ENCODE results near the gene CCPG1. TPM values are rescaled to one million over a fixed set of nuclear protein-coding genes. Genes with fewer than 3 reads are reported as not detected.

CCPG1 gene
- total RNA-seq, 6 donors from 2014 or later = 33.0 to 88.9 (median 58.9) TPM

DNA sequence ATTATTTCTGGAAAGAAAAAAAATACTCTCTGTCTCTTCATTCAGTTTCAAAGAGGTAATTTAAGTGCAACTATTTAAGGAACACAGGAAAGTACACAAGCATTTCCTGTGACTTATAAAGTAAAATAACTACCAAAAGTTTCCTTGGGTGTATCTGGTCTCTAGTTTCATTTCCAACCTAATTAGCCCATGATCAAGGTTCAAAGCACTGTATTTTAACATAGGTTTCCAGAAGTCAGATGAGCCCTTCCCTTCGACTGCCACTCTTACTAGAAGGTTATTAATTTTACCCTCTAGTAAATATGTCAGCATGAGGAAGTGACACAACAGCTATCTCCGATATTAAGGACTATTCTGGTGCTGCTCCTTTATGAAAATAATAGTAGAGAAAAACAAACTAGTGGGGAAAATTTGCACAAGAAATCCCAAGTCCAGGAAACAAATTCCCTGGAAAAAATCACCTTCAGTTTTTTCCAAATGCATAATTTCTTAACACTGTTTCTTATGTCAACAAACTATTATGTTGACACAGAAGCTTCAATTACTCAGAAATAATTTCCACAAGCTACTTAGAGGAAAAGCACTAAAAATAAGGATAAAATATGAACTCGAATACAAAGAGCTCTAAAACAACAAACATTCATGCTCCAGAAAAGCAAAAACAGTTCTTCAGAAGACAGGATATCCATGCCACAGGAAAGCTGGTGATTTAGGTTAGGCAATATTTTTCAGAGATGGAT lies 35.3 kb downstream of the CCPG1 start:
- Histone ChIP-seq H3K36me3 (peaks cover 11 to 73% (median 28%) of the 10 kb centered on the region in 4 donors), H3K27ac (peak overlapping the region in 3 of 4 donors; percentile 21 to 50 (median 47)), H3K4me1 (peaks cover 0 to 14% (median 11%) of the 10 kb centered on the region in 4 donors), H3K27me3 (no peaks in the 10 kb centered on the region), H3K9me3 (no peaks in the 10 kb centered on the region), H3K4me3 (no peak overlapping the region)
- TF ChIP-seq POLR2A (IDR thresholded peaks at IDR 0.05) (no peak), POLR2AphosphoS5 (IDR thresholded peaks at IDR 0.05) (no peak), EP300 (IDR thresholded peaks at IDR 0.05) (no peak), CTCF (IDR thresholded peaks at IDR 0.05) (no peak)
- no peak for DNase-seq
- WGBS, 2 donors = 22 to 26% methylated on average over 3 of the region's 3 CpGs
- no peak for ATAC-seq (ENCODE audit: low FRiP score in 2 of 2)

DNA sequence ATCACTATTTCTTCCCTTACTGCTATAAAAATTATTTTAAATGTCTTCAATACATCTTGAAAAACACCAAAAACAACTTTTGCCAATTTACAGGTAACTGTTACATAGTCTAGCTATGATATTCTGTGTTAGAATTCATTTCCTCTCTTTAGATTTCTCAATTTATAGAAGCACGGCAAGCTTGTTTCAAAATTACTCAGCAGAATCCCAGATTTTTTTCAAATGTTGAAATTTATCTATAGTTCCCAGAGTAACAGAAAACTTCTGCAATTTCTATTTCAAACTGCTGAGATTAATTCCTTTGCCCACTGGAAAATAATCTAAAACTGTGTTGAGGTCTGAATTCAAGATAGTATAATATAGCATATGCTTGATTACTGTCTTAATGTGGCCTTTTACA lies 41.2 kb downstream of the CCPG1 start:
- Histone ChIP-seq H3K27me3 (no peaks in the 10 kb centered on the region), H3K4me1 (no peaks in the 10 kb centered on the region), H3K36me3 (peaks cover 5 to 67% (median 27%) of the 10 kb centered on the region in 4 donors), H3K4me3 (no peak overlapping the region), H3K27ac (no peak overlapping the region), H3K9me3 (no peaks in the 10 kb centered on the region)
- no peak for DNase-seq
- WGBS, 2 donors = 78 to 82% methylated on average over 1 of the region's 1 CpG
- no peak for ATAC-seq (ENCODE audit: low FRiP score in 2 of 2)
- TF ChIP-seq EP300 (IDR thresholded peaks at IDR 0.05) (no peak), POLR2A (IDR thresholded peaks at IDR 0.05) (no peak), POLR2AphosphoS5 (IDR thresholded peaks at IDR 0.05) (no peak), CTCF (IDR thresholded peaks at IDR 0.05) (no peak)

- Histone ChIP-seq H3K36me3 (peaks cover 0 to 45% (median 15%) of the 10 kb centered on the region in 4 donors), H3K27me3 (no peaks in the 10 kb centered on the region), H3K9me3 (no peaks in the 10 kb centered on the region), H3K4me1 (no peaks in the 10 kb centered on the region), H3K4me3 (no peak overlapping the region), H3K27ac (no peak overlapping the region)
- ATAC-seq (ENCODE audit: low FRiP score in 2 of 2) = no peak
- DNase-seq = no peak
- 98 to 100% methylated on average over 2 of the region's 2 CpGs for WGBS, 2 donors
- no peak for TF ChIP-seq CTCF (IDR thresholded peaks at IDR 0.05)
- TF ChIP-seq POLR2AphosphoS5 (IDR thresholded peaks at IDR 0.05) = no peak
- no peak for TF ChIP-seq POLR2A (IDR thresholded peaks at IDR 0.05)
- no peak for TF ChIP-seq EP300 (IDR thresholded peaks at IDR 0.05)
These were observed 45.5 kb downstream of the CCPG1 start for GRCh38 chr15:55362641-55363040.

- H3K4me1 ChIP-seq = no peaks in the 10 kb centered on the region
- no peak overlapping the region for H3K4me3 ChIP-seq
- peak in 1 of 2 donors; percentile 83 for DNase-seq
- 65 to 70% methylated on average over 10 of the region's 10 CpGs for WGBS, 2 donors
- H3K27me3 ChIP-seq = no peaks in the 10 kb centered on the region
- H3K27ac ChIP-seq = no peak overlapping the region
- H3K9me3 ChIP-seq = no peaks in the 10 kb centered on the region
- peaks cover 0 to 46% (median 15%) of the 10 kb centered on the region in 4 donors for H3K36me3 ChIP-seq
- TF ChIP-seq POLR2A (IDR thresholded peaks at IDR 0.05) (no peak), EP300 (IDR thresholded peaks at IDR 0.05) (no peak), CTCF (IDR thresholded peaks at IDR 0.05) (no peak), POLR2AphosphoS5 (IDR thresholded peaks at IDR 0.05) (no peak)
- no peak for ATAC-seq (ENCODE audit: low FRiP score in 2 of 2)
These were observed 47.1 kb downstream of the CCPG1 start for GRCh38 chr15:55361048-55361447.

DNA sequence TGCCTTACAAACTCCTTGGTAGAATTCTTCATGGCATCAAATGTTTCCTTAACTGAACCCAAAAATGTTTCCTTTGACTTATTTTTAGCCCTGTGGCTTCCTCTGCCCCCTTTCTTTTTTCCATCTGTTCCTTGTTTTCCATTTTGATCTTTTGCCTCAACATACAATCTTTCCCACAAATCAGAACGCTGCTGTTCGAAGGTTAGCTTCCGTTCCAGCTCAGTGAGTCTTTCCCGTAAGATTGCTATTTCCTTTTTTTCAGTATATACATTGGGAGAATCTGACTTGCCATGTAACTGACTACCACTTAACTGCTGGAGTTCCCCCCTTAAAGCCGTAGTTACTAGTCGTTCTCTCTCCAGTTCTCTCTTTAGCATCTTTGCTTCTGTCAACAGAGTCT lies 47.9 kb downstream of the CCPG1 start:
- H3K9me3 ChIP-seq = no peaks in the 10 kb centered on the region
- ATAC-seq (ENCODE audit: low FRiP score in 2 of 2) (no peak), DNase-seq (no peak)
- H3K27me3 ChIP-seq = no peaks in the 10 kb centered on the region
- H3K4me1 ChIP-seq = no peaks in the 10 kb centered on the region
- no peak overlapping the region for H3K27ac ChIP-seq
- 53 to 58% methylated on average over 6 of the region's 6 CpGs for WGBS, 2 donors
- TF ChIP-seq CTCF (IDR thresholded peaks at IDR 0.05) (no peak), POLR2AphosphoS5 (IDR thresholded peaks at IDR 0.05) (no peak), EP300 (IDR thresholded peaks at IDR 0.05) (no peak), POLR2A (IDR thresholded peaks at IDR 0.05) (no peak)
- H3K36me3 ChIP-seq = peaks cover 0 to 54% (median 15%) of the 10 kb centered on the region in 4 donors
- no peak overlapping the region for H3K4me3 ChIP-seq

Data from upper lobe of left lung (tissue), 6 donors.